Keratinocyte (primary cell): ENCODE results near the gene CATSPER1.

Source experiments
- CTCF ChIP-seq, 3 experiments: IDR thresholded peaks in 1 of 3; conservative IDR thresholded peaks in 1 of 3; optimal IDR thresholded peaks in 1 of 3; 2 replicates in 2 of 3; 3 replicates in 1 of 3; pipeline versions ENCODE3 to v1.5.1; 2011; ENCODE audit warnings: low read length in 3 of 3, mild to moderate bottlenecking in 3 of 3, moderate library complexity in 2 of 3, control low read depth in 1 of 3, inconsistent platforms in 1 of 3; ENCODE audit not compliant: insufficient read depth in 2 of 3; ENCODE audit errors: extremely low read depth in 1 of 3
- EZH2 ChIP-seq: IDR thresholded peaks from one replicate; pipeline ENCODE4 v1.6.1; 2012; ENCODE audit warnings: inconsistent platforms, mild to moderate bottlenecking, low read length, moderate library complexity

- TF ChIP-seq CTCF (optimal IDR thresholded peaks at IDR 0.05 in 1 of 3, IDR thresholded peaks at IDR 0.05 in 1 of 3, conservative IDR thresholded peaks at IDR 0.05 in 1 of 3; ENCODE audit: extremely low read depth in 1 of 3, insufficient read depth in 2 of 3, low read length in 3 of 3) (no peak), EZH2 (no peak)
These were observed 29.0 kb downstream of the CATSPER1 start for GRCh38 chr11:65997286-65997685.
